HG03520 (cell line): ENCODE results near the gene COL23A1.

Experiments used
- ATAC-seq: cut with Tn5 transposase; IDR thresholded peaks from one replicate; pipeline ENCODE4 v1.9.1; 2021; ENCODE audit warnings: mild to moderate bottlenecking, moderate library complexity; ENCODE audit not compliant: unreplicated experiment

The COL23A1 gene

GRCh38 chr5:178590141-178590923 lies at the start of gene COL23A1:
Gene COL23A1, minus strand, starts transcription at chr5:178590393.
- ATAC-seq: no peak

DNA sequence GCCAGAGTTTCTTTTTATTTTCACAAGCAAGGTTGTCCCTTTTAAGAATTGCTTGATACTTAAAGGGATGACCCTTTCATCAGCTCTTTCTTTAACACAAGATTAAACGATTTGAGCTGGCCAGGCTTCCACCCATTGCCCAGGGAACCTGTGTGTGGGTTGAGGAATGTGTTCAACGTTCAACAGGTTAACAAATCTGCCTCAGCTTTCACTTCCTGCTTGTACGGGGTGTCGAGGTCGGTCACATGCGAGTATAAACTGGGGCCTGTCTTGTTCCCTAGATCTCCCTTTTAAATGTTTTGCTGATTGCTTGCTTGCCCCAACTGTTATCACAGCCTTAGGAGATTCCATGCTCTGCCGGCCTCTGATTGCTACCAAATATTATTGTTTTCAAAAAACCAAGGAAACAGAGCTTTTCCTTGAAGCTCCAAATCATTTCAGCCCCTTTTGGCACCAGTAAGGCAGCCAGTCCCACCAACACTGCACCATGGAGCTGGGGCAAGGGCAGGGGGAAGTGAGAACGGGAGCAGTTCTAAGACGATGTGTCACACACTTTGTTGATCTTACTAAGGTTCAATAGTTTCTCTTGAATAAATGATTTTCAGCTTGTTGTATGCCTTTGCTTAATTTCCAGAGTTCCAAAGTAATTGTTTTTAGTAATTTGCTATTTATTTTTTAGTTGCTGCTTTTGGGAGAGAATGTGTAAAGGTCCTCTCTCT lies 47.3 kb upstream of the COL23A1 start:
- ATAC-seq: no peak

DNA sequence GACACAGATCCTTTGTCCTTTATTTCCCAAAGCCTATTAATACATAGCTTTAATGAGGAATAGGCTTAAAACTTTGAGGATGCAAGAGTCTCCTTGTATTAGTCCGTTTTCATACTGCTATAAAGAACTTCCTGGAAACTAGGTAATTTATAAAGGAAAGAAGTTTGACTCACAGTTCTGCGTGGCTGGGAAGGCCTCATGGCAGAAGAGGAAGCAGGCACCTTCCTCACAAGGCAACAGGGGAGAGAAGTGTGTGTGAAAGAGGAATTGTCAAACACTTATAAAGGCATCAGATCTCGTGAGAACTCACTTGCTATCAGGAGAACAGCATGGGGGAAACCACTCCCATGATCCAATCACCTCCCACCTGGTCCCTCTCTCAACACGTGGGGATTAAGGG lies 42.1 kb upstream of the COL23A1 start:
- ATAC-seq: no peak

DNA sequence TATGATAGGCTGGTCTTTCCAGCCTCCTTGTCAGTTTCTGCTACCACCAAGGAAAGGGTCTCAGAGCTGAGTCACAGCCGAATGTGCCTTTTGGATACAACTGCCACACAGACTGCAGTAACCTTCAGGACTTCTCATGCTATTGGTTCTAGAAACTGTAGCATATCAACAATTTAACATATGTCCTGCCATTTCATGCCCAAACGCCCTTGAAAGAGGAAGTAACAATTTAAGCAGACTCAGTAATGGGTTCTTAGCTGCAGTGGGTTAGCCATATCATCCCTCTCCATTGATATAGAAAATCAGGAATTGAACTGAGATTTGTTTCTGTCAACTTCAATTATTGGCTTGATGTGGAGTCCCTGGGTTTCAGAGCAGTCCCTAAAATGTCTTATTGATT lies 40.8 kb upstream of the COL23A1 start:
- no peak for ATAC-seq

- ATAC-seq: no peak
These were observed 40.3 kb upstream of the COL23A1 start for GRCh38 chr5:178630475-178630930.

DNA sequence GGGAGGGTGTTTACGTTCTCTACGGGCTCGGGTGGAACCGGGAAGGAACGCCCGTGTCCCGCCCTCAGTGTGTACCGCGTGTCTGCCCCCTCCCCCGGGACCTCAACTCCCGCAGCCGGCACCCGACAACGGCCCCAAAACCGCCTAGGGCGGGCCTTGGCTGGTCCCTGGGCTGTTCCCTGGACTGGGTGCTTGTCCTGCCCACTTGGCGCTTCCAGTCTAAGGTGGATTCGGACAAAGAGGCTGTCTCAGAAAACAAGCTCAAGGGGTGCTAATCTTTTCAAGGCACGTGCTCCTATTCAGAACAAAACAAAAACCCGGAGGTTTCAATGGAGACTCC lies 37.0 kb upstream of the COL23A1 start:
- ATAC-seq: no peak

- peak; percentile 73 for ATAC-seq
These were observed 36.5 kb upstream of the COL23A1 start, which contains the start of gene CLK4 for GRCh38 chr5:178626484-178627258. Gene CLK4, minus strand, starts transcription at chr5:178627050. Its CDS starts 3,634 bp downstream, at chr5:178623416.

GRCh38 chr5:178625679-178626483 lies 35.7 kb upstream of the COL23A1 start:
- peak; percentile 6 for ATAC-seq

DNA sequence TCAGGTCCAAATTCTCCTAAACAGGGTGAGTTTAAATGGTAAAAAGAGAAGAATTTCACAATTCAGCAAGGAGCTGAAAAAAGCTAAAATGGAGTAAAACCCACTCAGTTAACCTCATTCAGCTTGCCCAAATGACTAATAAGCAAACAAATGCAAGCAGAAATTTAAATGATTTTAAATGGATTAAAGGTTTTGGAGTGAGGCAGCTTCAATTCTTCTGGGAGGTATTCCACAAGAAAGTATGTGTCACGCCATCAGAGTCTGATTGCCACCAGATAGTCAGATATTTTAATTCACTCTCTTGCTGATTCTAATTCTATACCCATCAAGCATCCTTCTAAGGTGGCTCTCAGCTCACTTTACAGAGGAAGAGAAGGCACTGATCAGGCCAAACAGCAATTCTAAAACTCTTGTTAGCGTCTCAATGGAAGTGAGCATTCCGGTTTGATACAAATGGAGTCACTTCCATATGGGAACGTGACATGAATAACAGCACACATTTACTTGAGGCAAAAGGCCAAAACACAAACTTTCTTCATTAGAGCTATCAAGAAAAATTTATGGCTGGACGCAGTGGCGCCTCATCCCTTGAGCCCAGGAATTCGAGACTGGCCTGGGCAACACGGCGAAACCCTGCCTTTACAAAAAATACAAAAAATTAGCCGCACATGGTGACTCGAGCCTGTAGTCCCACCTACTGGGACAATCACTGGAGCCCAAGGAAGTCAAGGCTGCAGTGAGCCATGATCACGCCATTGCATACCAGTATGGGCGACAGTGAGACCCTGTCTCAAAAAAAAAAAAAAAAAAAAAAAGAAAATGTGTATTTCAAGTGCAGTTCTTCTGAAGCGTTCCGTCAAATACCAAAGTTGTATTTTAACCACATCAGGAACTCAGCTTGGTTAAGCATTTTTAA lies 34.7 kb upstream of the COL23A1 start:
- no peak for ATAC-seq

GRCh38 chr5:178622679-178623247 lies 32.6 kb upstream of the COL23A1 start:
- ATAC-seq: no peak

DNA sequence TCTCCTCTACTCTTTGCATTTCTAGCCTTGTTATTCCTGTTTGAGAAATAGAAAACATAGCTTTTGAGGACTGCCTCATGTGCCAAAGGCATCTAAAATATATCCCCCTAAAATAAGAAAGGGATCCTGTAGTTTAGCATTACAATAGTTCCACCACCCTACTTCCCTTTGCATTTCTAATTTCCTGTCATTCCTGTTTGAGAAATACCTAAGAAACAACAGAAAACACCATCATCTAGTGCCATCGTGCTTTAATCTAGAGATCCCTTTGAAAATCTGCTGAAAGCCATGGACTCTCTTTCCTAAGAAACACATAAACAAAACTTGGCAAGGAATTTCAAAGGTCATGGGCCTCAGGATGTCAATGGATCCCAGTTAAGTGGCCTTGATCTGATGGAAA lies 29.2 kb upstream of the COL23A1 start:
- no peak for ATAC-seq

DNA sequence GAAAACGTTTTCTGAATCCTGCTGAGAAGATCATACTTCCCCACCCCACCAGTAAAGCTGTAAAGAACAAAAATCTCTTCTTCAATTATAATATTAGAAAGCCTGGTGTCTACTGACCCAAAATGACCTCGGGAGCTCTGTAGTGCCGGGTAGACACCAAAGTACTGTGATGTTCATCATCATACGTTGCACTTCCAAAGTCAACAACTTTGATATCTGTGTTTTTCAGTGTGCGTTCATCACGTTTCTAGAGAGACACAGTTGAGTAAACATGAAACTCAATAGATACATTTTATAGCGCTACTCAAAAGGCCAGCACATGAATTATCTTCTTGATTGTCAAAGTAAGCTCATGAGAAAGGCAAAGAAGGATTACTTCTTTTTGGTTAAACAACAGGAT lies 22.1 kb upstream of the COL23A1 start:
- no peak for ATAC-seq

- ATAC-seq: no peak
These were observed 16.1 kb upstream of the COL23A1 start for GRCh38 chr5:178606269-178606668.

DNA sequence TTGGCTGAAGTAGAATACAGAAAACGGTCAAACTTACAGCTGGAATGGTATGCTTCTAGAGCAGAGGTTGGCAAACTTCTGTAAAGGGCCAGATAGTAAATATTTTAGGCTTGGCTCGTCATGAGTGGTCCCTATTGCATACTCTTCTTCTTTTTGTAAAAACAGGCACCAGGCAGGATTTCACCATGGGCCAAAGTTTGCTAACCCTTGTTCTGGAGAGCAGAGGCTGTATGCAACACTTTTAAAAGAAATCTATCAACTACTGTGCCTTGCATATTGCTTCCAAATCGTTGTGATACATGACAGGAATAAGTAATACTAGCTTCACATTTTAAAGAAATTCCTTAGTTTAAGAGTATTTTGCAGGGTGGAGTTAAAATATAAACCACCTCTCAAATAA lies 15.6 kb upstream of the COL23A1 start:
- no peak for ATAC-seq

- ATAC-seq: no peak
These were observed 12.6 kb upstream of the COL23A1 start for GRCh38 chr5:178602752-178603151.

DNA sequence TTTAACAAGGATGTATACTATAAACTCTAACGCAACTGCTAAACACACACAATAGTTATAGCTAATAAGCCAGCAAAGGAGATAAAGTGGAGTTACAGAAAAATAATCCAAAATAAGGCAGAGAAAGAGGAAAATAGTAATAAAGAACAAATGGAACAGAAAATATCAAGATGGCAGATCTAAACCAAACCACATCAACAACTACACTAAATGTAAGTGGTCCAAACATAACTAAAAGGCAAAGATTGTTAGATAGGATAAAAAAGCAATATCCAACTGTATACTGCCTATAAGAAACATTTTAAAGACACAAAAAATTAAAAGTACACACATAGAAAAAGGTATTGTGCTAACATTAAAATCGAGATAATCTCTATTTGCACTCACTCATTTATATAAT lies 5.6 kb upstream of the COL23A1 start:
- no peak for ATAC-seq

GRCh38 chr5:178595150-178595549 lies 5.0 kb upstream of the COL23A1 start:
- ATAC-seq: no peak

- ATAC-seq: no peak
These were observed 781 bp upstream of the COL23A1 start for GRCh38 chr5:178590924-178591423.
